ENCODE data around the gene STK11IP. TPM values are rescaled to one million over a fixed set of nuclear protein-coding genes. Genes with fewer than 3 reads are reported as not detected.

The STK11IP gene
- total RNA-seq, 2 experiments from 2014 or later = 30.0 to 33.1 TPM

GRCh38 chr2:219636144-219636915 lies 38.7 kb downstream of the STK11IP start:
- CTCF ChIA-PET = interaction anchor here (1.2 kb wide), 1 partner anchor 94 kb away, joined by 4 read pairs; no protein-coding TSS in a partner anchor
- no peaks in the 10 kb centered on the region for H3K9me3 Mint-ChIP-seq (ENCODE audit: insufficient read depth)
- H3K4me1 Mint-ChIP-seq (ENCODE audit: low read depth) = peaks cover 6% of the 10 kb centered on the region
- H3K27me3 Mint-ChIP-seq (ENCODE audit: low read depth) = no peaks in the 10 kb centered on the region
- ATAC-seq (no peak), DNase-seq (no peak)
- no peaks in the 10 kb centered on the region for H3K36me3 Mint-ChIP-seq (ENCODE audit: low read depth)
- no peak overlapping the region for H3K4me3 Mint-ChIP-seq
- no peak overlapping the region for H3K27ac Mint-ChIP-seq
- POLR2A ChIA-PET = interaction anchor here (0.6 kb wide), 1 partner anchor 18 kb away, joined by 3 read pairs; no protein-coding TSS in a partner anchor

GRCh38 chr2:219636941-219637841 lies 39.5 kb downstream of the STK11IP start:
- ChIA-PET CTCF (interaction anchor here (1.2 kb wide), 1 partner anchor 95 kb away, joined by 4 read pairs; no protein-coding TSS in a partner anchor), POLR2A (no interaction called here)
- Mint-ChIP-seq H3K27me3 (ENCODE audit: low read depth) (no peaks in the 10 kb centered on the region), H3K4me3 (no peak overlapping the region), H3K27ac (no peak overlapping the region), H3K9me3 (ENCODE audit: insufficient read depth) (no peaks in the 10 kb centered on the region), H3K4me1 (ENCODE audit: low read depth) (peaks cover 10% of the 10 kb centered on the region), H3K36me3 (ENCODE audit: low read depth) (no peaks in the 10 kb centered on the region)
- DNase-seq (no peak), ATAC-seq (no peak)

GRCh38 chr2:219637842-219638185 lies 40.2 kb downstream of the STK11IP start:
- Mint-ChIP-seq H3K27me3 (ENCODE audit: low read depth) (no peaks in the 10 kb centered on the region), H3K9me3 (ENCODE audit: insufficient read depth) (no peaks in the 10 kb centered on the region), H3K4me3 (no peak overlapping the region), H3K4me1 (ENCODE audit: low read depth) (peaks cover 15% of the 10 kb centered on the region), H3K36me3 (ENCODE audit: low read depth) (no peaks in the 10 kb centered on the region), H3K27ac (no peak overlapping the region)
- ATAC-seq (no peak), DNase-seq (no peak)
- ChIA-PET CTCF (no interaction called here), POLR2A (no interaction called here)

- Mint-ChIP-seq H3K27ac (no peak overlapping the region), H3K36me3 (ENCODE audit: low read depth) (no peaks in the 10 kb centered on the region), H3K27me3 (ENCODE audit: low read depth) (no peaks in the 10 kb centered on the region), H3K9me3 (ENCODE audit: insufficient read depth) (no peaks in the 10 kb centered on the region), H3K4me3 (no peak overlapping the region), H3K4me1 (ENCODE audit: low read depth) (peaks cover 16% of the 10 kb centered on the region)
- POLR2A ChIA-PET = no interaction called here
- CTCF ChIA-PET = no interaction called here
- DNase-seq (no peak), ATAC-seq (no peak)
Observed at GRCh38 chr2:219638217-219638947, 40.7 kb downstream of the STK11IP start.

- no peaks in the 10 kb centered on the region for H3K36me3 Mint-ChIP-seq (ENCODE audit: low read depth)
Observed at GRCh38 chr2:219638948-219639755, 41.5 kb downstream of the STK11IP start.

GRCh38 chr2:219641390-219642068 lies 43.9 kb downstream of the STK11IP start:
- no peaks in the 10 kb centered on the region for H3K9me3 Mint-ChIP-seq (ENCODE audit: insufficient read depth)
- H3K27me3 Mint-ChIP-seq (ENCODE audit: low read depth) = peaks cover 4% of the 10 kb centered on the region
- CTCF ChIA-PET = interaction anchor here (0.8 to 6.9 kb wide), 9 partner anchors 23 to 146 kb away, joined by 3 to 59 read pairs (median 3); partner anchors contain the start of gene STK11IP
- H3K36me3 Mint-ChIP-seq (ENCODE audit: low read depth) = no peaks in the 10 kb centered on the region
- H3K4me1 Mint-ChIP-seq (ENCODE audit: low read depth) = peaks cover 16% of the 10 kb centered on the region
- POLR2A ChIA-PET = no interaction called here
- H3K27ac Mint-ChIP-seq = no peak overlapping the region
- ATAC-seq = no peak
- no peak overlapping the region for H3K4me3 Mint-ChIP-seq
- no peak for DNase-seq

More at GRCh38 chr2:219638948-219639755, 41.5 kb downstream of the STK11IP start:
- peaks cover 16% of the 10 kb centered on the region for H3K4me1 Mint-ChIP-seq (ENCODE audit: low read depth)
- no peaks in the 10 kb centered on the region for H3K9me3 Mint-ChIP-seq (ENCODE audit: insufficient read depth)
- no peak overlapping the region for H3K27ac Mint-ChIP-seq
- H3K4me3 Mint-ChIP-seq = no peak overlapping the region
- ATAC-seq (no peak), DNase-seq (no peak)
- H3K27me3 Mint-ChIP-seq (ENCODE audit: low read depth) = no peaks in the 10 kb centered on the region
- ChIA-PET CTCF (interaction anchor here (0.6 to 6.9 kb wide), 2 partner anchors 99 to 113 kb away, joined by 3 to 59 read pairs; no protein-coding TSS in a partner anchor), POLR2A (no interaction called here)

GRCh38 chr2:219642069-219642454 lies 44.4 kb downstream of the STK11IP start:
- Mint-ChIP-seq H3K36me3 (ENCODE audit: low read depth) (no peaks in the 10 kb centered on the region), H3K4me3 (no peak overlapping the region), H3K4me1 (ENCODE audit: low read depth) (peaks cover 16% of the 10 kb centered on the region), H3K27me3 (ENCODE audit: low read depth) (peaks cover 6% of the 10 kb centered on the region), H3K27ac (no peak overlapping the region), H3K9me3 (ENCODE audit: insufficient read depth) (no peaks in the 10 kb centered on the region)
- DNase-seq (no peak), ATAC-seq (no peak)
- ChIA-PET POLR2A (no interaction called here), CTCF (interaction anchor here (0.6 to 6.9 kb wide), 17 partner anchors 9 to 240 kb away, joined by 3 to 59 read pairs (median 3); partner anchors contain the start of gene STK11IP)

GRCh38 chr2:219642465-219643083 lies 44.9 kb downstream of the STK11IP start:
- DNase-seq = peak; percentile 95
- Mint-ChIP-seq H3K27ac (no peak overlapping the region), H3K9me3 (ENCODE audit: insufficient read depth) (no peaks in the 10 kb centered on the region), H3K4me3 (no peak overlapping the region), H3K27me3 (ENCODE audit: low read depth) (peaks cover 7% of the 10 kb centered on the region), H3K4me1 (ENCODE audit: low read depth) (peaks cover 16% of the 10 kb centered on the region), H3K36me3 (ENCODE audit: low read depth) (no peaks in the 10 kb centered on the region)
- ChIA-PET POLR2A (no interaction called here), CTCF (interaction anchor here (0.6 to 6.9 kb wide), 19 partner anchors 9 to 240 kb away, joined by 3 to 59 read pairs (median 4); partner anchors contain the start of genes CHPF, STK11IP and TMEM198)
- peak; percentile 98 for ATAC-seq

DNA sequence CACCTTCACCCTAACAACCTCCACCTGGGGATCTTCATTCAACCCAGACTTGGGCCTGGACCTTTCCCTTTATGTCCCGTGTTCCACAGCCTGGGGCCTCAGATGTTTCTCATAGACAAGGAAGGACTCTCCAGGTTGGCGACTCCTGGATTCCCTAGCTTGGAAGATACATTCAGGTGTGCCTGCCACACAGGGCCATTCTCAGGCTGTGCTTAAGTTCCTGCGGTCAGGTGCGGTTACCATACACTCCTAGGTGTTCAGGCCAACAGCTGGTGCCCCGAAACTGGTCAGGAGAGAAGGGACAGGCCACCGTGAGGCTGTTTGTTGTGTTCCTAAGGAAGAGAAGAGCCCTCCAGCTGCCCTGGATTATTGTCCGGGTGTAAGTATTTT lies 45.4 kb downstream of the STK11IP start:
- Mint-ChIP-seq H3K36me3 (ENCODE audit: low read depth) (no peaks in the 10 kb centered on the region), H3K4me3 (no peak overlapping the region), H3K27ac (no peak overlapping the region), H3K9me3 (ENCODE audit: insufficient read depth) (no peaks in the 10 kb centered on the region), H3K4me1 (ENCODE audit: low read depth) (peaks cover 16% of the 10 kb centered on the region), H3K27me3 (ENCODE audit: low read depth) (peaks cover 10% of the 10 kb centered on the region)
- DNase-seq = no peak
- CTCF ChIA-PET = interaction anchor here (0.6 to 6.9 kb wide), 18 partner anchors 8 to 241 kb away, joined by 3 to 59 read pairs (median 4); partner anchors contain the start of genes CHPF, STK11IP and TMEM198
- no peak for ATAC-seq
- POLR2A ChIA-PET = no interaction called here

- Mint-ChIP-seq H3K9me3 (ENCODE audit: insufficient read depth) (no peaks in the 10 kb centered on the region), H3K27me3 (ENCODE audit: low read depth) (peaks cover 13% of the 10 kb centered on the region), H3K36me3 (ENCODE audit: low read depth) (no peaks in the 10 kb centered on the region), H3K27ac (no peak overlapping the region), H3K4me3 (no peak overlapping the region), H3K4me1 (ENCODE audit: low read depth) (peaks cover 15% of the 10 kb centered on the region)
- POLR2A ChIA-PET = no interaction called here
- DNase-seq (no peak), ATAC-seq (no peak)
- CTCF ChIA-PET = interaction anchor here (0.9 to 6.9 kb wide), 5 partner anchors 7 to 114 kb away, joined by 3 to 59 read pairs (median 4); no protein-coding TSS in a partner anchor
Observed at GRCh38 chr2:219643788-219644398, 46.2 kb downstream of the STK11IP start.
